CD4-positive, alpha-beta T cell treated with Interleukin-15 for 1 hour (primary cell): ENCODE results near the gene CYSRT1.
A peak's percentile ranks its signal among the peaks of the same experiment; 100 is the strongest.

Experiments used
- DNase-seq: peaks from one replicate; pipeline ENCODE4 v3.0.0-alpha.2; 2020

Gene CYSRT1

DNA sequence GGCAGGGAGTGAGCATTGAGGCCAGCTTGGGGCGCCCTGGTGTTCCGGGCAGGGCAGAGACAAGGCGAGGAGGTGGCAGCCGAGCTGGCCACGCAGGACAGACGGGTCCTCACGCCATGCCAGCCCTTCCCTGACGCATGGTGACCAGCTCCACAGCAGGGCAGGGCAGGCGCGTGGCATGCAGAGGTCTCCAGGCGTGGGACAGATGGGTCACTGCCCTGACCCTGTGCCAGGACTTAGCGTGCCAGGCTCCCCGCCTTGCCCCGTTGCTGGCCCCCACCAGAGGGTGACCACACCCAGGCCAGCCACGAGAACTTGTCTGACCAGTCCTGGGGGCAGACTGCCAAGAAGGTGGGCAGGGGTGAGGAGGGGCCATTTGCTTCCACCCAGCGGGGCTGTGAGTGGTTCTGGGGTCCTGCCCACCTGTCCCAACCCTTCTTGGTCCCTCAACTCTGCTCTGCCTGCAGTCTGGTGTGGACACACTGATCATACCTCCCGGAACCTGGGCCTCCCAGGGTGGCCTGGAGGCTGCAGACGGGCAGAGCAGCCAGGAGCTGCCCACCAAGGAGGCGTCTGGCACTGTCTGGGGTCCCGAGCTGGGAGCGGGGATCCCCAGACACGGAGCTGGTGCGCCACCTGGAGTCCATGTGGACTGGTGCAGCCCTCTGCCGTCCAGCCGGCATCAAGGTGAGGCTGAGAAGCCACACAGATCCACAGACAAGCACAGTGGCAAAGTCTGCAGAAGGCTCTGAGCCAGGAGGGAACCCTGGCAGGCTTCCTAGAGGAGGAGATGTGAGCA is 2.3 kb downstream of the CYSRT1 start, which contains the start of gene RNF224:
Gene RNF224, plus strand, starts transcription at position 449 of the 799 bp plus-strand sequence. CDS start 834 bp downstream, outside the sequence.
- DNase-seq, result peak; percentile 80

- DNase-seq, result no peak
Measured at GRCh38 chr9:137227853-137228505, 3.0 kb downstream of the CYSRT1 start.

DNA sequence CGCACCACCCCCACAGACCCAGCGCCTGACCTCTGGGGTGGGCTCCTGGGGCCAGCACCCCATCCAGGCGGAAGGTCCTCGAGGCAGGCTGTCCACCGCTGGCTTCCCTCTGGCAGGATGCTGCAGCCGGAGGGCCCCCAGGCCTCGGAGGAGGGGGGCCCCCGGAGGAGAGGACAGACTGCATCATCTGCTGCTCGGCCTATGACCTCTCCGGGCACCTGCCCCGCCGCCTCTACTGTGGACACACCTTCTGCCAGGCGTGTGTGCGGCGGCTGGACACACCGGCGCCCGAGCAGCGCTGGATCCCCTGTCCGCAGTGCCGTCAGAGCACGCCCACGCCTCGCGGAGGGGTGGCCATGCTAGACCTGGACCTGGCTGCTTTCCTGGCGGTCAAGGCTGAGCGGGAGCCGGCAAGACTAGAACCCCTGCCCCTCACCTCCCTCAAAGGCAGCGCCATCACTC is 3.6 kb downstream of the CYSRT1 start:
- no peak for DNase-seq

GRCh38 chr9:137228968-137229896 is 4.3 kb downstream of the CYSRT1 start:
- DNase-seq, result no peak

GRCh38 chr9:137229903-137230704 is 5.1 kb downstream of the CYSRT1 start:
- DNase-seq, result no peak

- no peak for DNase-seq
Measured at GRCh38 chr9:137230705-137231371, 5.9 kb downstream of the CYSRT1 start, which contains the start of gene SLC34A3. Gene SLC34A3 (plus strand): TSS chr9:137230901. CDS start chr9:137231703, 802 bp downstream.

- no peak for DNase-seq
Measured at GRCh38 chr9:137231372-137232039, 6.5 kb downstream of the CYSRT1 start.

- DNase-seq, result no peak
Measured at GRCh38 chr9:137232101-137232500, 7.1 kb downstream of the CYSRT1 start.

DNA sequence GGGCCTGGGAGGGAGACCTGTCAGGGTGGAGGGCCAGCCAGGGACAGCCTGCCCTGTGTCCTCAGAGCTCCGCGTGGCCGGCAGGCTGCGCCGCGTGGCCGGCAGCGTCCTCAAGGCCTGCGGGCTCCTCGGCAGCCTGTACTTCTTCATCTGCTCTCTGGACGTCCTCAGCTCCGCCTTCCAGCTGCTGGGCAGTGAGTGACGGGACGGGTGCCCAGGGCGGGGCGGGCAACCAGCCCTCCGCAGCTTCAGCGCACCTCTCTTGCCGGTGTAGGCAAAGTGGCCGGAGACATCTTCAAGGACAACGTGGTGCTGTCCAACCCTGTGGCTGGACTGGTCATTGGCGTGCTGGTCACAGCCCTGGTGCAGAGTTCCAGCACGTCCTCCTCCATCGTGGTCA is 7.5 kb downstream of the CYSRT1 start:
- no peak for DNase-seq

DNA sequence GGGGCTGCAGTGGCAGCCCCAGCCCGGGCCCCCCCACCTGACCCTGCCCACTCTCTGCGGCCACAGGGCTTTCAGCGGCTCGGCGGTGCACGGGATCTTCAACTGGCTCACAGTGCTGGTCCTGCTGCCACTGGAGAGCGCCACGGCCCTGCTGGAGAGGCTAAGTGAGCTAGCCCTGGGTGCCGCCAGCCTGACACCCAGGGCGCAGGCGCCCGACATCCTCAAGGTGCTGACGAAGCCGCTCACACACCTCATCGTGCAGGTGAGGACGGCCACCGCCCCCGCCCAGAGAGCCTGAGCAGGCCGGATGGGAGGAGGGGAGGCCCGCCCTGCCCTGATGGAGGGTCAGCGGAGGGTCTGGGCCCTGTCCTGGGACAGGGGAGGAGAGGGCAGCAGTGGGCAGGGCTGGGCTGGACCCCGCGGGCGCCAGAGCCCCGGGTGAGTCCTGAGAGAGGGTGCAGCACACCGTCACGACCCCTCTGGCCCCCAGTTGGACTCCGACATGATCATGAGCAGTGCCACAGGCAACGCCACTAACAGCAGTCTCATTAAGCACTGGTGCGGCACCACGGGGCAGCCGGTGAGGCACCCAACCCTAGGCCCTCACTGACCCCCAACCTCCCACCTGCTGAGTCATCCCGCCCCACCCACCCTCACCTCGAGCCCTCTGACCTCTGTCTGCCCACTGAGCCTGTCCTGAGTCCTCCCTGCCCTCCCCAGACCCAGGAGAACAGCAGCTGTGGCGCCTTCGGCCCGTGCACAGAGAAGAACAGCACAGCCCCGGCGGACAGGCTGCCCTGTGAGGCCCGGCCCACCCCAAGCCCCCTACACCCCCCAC is 8.4 kb downstream of the CYSRT1 start:
- DNase-seq, result no peak

DNA sequence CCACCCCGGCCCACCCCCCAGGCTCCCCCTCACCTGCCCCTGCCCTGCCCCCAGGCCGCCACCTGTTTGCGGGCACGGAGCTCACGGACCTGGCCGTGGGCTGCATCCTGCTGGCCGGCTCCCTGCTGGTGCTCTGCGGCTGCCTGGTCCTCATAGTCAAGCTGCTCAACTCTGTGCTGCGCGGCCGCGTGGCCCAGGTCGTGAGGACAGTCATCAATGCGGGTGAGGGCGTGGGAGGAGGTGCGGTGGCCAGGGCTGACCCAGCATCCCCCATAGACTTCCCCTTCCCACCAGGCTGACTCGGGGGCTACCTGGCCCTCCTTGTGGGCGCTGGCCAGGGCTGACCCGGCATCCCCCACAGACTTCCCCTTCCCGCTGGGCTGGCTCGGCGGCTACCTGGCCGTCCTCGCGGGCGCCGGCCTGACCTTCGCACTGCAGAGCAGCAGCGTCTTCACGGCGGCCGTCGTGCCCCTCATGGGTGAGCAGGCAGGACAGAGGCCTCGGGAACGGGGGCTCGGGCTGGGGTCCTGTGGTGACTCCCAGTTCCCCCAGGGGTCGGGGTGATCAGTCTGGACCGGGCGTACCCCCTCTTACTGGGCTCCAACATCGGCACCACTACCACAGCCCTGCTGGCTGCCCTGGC is 9.2 kb downstream of the CYSRT1 start:
- no peak for DNase-seq

DNA sequence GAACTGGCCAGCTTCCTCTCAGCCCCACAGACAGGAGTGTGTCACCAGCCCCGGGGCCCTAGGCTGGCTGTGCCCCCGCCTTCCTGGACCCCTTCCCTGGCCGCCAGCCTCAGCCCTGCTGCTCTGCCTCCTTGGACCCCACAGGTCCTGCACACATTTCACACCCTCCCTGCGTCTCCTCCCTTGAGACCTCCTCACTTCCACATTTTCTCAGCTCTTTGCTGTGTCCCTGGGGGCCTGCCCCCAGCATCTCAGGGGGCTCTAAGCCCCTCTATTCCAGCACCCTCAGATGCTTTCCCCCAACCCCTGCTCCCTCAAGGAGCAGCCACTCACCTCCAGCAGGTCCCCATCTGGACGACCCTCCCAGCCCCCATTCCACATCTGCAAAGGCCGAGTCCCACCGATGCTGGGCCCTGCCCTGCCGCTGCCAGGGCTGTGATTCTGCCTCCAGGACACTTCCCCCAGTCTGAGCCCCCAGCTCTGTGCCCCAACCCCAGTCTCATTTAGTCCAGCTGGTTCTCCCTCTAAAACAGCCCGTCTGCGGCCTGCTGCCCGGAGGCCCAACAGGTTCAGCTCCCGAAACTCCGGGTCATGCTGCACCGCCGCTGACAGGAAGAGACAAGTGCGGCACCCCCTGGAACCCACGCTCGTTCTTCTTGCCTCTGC is 9.9 kb downstream of the CYSRT1 start:
- DNase-seq, result no peak

- no peak for DNase-seq
Measured at GRCh38 chr9:137235424-137236237, 10.7 kb downstream of the CYSRT1 start.

- DNase-seq, result peak; percentile 88
Measured at GRCh38 chr9:137236238-137236935, 11.4 kb downstream of the CYSRT1 start.

- DNase-seq, result no peak
Measured at GRCh38 chr9:137236936-137237421, 12.0 kb downstream of the CYSRT1 start.

- DNase-seq, result no peak
Measured at GRCh38 chr9:137237759-137238726, 13.1 kb downstream of the CYSRT1 start.
